NCI-H1092 (cell line): Measurements from ENCODE around the gene RBM19.

Source experiments
- DNase-seq: peaks from one replicate; lab custom pipeline; 2025; lab: John Stamatoyannopoulos, UW

Gene RBM19

DNA sequence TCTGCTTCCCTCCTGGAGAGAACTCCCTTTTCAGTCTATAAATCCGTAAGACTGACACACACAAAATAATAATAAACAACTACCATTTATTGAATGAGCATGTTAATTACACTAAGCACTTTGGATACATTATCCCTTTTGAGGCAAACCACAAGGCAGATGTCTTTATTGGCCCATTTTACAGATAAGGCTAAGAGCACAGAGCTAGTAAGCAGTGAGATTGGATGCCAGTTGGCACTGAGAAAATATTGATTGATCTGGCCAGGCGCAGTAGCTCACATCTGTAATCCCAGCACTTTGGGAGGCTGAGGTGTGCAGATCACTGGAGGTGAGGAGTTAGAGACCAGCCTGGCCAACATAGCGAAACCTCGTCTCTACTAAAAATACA lies 21.9 kb upstream of the RBM19 start:
- no peak for DNase-seq

DNA sequence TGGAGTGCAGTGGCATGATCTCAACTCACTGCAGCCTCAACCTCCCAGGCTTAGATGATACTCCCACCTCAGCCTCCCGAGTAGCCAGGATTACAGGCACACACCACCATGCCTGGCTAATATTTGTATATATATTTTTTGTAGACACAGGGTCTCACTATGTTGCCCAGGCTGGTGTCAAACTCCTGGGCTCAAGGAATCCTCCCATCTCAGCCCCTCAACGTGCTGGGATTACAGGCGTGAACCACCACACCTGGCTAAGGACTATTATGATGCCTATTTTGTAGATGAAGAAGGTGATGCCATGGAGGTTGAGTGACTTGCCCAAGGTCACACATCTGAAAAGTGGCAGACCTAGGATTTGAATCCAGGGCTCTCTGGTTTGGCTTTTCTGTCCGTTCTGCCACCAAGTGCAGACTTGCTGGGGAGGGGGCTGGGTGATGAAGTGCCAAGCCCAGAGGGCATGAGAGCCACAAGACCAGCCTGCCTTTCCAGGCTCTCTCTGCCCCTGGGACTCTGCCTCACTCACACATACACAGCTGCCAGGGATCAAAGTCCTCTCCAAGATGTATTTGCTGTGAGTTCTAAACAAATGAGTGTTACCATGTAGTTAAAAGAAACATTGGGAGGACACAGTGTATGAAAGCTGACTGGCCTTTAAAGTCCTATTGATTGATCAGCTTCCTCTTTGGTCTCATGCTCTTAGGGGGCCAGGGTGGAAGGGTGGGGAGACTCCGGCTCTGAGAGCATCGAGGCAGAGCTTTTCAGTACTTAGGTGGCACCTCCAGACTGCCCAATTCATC lies 21.3 kb upstream of the RBM19 start:
- no peak for DNase-seq

DNA sequence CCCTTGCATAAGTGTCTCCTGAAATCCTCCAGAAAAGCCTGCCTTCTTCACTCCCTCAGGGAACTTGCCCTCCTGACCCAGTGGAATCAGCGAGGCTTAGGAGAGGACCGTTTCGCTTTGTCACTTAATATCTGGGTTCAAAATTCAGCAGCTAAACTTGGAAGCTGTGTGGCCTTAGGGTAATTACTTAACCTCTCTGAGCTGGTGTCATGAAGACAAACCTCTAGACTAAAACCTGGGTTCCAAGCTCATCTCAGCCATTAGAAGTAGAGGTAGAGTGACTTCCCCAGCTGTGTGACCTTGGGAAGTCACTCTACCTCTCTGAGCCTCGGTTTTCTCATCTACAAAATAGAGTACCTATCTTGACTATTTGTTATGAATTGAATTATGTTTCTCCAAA lies 18.3 kb upstream of the RBM19 start:
- DNase-seq, result no peak

DNA sequence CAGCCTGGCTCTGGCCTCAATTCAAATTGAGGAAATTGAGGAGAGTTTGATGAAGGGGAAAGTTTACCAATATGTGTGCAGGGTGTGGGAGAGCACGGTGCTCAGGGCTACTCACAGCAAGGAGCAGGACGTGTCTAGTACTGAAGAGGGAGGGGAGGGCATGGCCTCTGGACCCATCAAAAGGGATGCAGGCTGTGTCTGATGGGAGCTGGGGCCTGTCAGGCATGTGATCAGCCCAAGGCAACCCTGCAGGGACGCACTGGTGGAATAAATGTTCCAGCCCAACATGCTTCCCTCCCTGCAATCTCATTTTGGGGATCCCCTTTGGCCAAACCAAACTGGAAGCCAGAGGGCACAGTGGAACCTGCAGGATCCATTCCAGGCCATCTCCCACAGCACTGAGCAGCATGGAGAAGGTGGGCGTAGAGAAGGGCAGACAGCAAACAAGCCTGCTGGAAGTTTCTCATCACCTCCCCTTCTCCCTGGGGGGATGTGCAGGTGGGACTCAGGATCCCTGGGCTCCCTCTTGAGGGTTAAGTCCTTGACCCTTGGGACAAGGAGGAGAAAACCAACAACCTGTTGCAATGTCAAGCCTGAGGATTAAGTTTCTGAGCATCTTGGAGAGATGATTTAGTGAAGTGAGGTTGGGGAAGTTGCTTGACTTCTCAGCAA lies 17.8 kb upstream of the RBM19 start:
- DNase-seq, result no peak

DNA sequence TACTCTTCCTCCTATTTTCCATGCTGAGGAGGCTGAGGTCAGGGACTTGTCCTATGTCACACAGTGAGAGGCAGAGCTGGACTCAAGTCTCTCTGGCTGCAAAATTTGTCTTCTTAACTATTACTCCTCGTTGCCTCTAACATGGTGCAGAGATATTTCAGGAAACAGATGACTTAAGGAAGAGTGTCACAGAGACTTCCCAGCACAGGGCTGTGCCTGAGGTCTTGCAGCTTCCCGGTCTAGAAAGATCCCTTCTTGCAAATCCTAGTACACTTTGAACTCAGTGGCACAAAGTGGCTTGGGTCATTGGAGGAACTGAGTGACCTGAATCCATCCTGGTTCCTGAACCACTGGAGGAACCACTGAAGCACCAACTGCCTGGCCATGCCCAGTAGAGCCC lies 17.1 kb upstream of the RBM19 start:
- no peak for DNase-seq

DNA sequence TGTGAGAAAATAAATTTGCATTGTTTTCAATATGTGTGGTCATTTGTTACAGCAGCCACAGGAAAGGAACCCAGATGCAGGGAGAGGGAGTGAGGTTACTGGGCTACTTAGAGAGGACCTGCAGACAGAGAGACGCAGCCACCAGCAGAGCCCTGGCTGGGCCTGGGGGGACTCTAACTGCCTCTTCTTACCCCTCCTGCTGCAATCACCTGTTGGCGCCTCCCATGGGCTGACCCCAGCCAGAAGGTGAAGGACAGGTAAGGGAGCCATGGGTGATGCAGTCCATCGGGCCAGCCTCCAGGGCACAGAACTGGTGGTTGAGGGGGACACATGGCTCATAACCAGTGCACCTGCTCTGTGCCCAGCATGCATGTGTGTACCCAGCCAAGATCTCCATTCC lies 15.8 kb upstream of the RBM19 start:
- DNase-seq, result no peak

DNA sequence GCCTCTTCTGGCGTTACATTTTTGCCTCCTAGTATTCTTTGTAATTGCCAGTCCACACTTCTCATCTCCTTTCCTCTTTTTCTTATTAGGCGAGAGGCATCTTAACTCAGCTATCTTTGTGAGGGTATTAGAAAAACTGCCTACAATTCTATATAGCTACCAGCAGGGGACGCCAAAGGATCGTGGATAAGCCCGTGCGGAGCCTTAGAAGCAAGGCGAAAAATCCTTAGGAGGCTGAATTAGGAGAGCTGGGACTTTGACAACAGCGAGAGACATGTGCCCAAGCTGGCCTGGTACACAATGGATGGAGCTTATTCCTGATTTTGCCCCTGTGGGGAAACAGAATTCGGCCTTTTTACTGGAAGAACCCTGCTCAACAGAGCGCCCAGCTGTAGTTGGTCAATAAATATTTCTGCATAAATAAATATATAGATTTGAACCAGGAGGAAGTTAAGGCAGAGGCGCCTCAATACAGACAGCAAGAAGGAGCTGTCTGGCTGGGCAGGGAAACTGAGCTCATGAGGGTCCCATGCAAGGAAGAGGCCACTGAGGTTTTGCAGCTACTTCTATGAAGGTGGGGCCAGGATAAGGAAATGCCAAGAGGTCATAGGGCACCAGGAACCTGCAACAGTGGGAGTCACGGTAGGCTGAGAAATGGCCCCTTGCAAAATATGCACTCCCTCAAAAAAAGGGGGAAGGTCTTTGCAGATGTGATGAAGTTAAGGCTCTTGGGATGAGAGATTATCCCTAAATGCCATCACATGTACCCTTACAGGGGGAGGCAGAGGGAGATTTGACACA lies 14.6 kb upstream of the RBM19 start:
- peak; percentile 48 for DNase-seq

DNA sequence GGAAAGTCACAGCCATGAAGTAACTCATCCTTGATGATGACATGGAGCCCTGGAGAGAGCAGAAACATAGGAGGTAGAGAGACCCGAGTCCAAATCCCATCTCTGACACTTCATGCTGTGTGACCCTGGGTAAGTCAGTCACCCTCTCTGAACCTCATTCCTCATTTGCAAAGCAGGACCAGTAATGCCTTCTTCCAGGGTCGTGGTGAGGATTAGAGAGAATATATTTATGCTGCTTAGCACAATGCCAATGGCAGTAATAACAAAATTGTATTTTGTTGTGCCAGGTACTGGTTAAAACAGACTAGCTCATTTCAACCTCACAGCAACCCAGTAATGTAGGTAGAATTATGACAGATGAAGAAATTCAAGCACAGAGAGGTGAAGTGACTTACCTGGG lies 13.9 kb upstream of the RBM19 start:
- DNase-seq, result no peak

DNA sequence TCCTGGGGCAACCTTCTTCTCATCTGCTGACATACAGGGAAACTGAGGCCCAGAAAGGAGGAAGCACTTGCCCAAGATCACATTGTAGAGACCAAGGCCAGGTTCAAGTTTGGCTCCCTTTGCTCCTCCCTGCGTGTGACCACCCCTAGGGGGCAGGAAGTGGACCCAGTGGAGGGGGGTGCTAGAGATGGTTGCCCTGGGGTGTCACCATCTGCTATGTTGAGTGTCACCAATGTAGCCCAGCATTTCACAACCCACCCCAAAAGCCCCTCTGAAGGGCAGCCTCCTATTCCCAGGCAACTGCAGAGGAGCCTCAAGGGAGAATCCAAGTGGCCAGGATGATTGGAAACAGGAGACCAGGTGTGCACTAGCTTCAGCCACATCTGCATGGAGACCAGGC lies 12.0 kb upstream of the RBM19 start:
- no peak for DNase-seq

DNA sequence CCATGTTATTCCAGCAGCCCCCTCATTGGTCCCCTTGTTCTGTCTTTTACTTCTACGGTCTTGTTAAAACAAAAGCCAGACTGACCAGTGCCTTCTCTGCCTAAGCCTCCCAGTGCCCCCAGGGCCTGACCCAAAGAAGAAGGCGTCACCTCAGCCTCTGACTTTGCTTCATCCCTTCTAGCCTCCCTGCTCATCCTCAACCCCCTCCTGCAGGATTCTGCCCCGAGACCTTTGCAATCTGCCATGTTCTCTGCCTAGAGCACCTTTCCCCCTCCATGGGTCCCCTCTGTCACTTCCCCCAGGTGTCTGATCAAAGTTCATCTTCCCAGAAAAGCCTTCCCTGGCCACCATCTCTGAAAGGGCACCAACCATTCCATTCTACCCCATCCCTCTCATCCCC lies 7.9 kb upstream of the RBM19 start:
- no peak for DNase-seq

DNA sequence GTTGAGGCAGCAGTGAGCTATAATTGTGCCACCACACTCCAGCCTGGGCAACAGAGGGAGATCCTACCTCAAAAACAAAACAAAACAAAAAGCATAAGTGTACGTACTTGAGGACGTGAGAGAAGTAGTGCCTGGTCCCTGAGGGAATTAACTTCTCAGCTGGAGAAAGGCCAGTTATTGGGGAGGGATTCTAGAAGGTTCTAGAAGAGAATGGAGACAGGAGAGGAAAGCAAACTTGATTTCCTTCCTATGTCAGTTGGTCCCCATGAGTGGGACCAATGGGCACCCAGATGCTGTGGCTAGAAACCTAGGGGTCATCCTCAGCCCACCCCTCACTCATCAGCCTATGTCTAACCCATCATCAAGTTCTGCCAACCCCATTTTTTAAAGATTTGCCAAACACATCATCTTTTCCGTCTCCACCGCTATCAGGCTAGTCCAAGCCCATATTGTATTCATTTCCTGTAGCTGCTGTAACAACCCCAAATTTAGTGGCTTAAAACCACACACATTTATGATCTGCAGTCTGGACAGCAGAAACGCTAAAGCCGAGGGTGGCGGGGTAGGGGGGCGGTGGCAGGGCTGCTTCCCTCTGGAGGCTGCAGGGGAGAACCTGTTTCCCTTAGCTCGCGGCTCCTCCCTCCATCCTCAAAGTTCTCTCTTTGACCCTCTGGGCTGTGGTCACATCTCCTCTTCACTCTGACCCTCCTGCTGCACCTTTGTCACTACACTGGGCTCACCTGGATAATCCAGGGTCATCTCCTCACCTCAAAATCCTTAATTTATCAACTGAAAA lies 7.2 kb upstream of the RBM19 start:
- DNase-seq, result no peak

DNA sequence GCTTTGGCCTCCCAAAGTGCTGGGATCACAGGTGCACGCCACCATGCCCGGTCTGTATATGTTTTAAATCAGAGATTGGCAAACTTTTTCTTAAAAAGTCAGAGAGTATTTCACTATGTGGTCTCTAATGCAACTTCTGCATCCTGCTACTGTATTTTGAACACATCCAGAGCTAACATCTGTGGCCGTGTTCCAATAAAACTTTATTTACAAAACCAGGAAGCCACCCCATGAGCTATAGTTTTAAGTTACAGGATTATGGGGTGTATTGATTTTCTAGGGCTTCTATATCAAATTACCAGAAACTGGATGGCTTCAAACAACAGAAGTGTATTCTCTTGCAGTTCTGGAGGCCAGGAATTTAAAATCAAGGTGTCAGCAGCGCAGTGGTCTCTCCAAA lies 5.3 kb upstream of the RBM19 start:
- DNase-seq, result no peak

DNA sequence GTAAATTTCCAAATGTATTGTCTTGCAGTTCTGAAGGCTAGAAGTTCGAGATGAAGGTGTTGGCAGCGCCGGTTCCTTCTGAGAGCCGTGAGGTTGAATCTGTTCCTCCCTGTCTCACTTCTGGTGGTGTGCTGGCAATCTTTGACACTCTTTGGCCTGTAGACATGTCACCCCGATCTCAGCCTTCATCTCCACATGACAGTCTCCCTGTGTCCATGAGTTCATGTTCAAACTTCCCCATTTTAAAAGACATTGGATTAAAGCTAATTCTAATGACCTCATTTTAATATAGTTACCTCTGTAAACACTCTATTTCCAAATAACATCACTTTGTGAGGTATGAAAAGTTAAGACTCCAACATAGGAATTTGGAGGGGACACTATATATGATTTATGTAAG lies 4.1 kb upstream of the RBM19 start:
- no peak for DNase-seq

DNA sequence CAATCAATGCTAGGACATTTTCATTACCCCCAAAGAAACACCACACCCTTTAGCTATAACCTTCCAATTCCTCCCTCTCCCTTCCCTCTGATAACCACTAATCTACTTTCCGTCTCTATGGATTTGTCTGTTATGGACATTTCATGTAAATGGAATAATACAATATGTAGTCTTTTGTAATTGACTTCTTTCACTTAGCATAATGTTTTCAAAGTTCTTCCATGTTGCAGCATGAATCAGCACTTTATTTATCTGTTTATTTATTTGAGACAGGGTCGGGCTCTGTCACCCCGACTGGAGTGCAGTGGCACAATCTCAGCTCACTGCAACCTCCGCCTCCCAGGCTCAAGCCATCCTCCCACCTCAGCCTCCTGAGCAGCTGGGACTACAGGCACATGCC lies 1.2 kb upstream of the RBM19 start:
- DNase-seq, result no peak

DNA sequence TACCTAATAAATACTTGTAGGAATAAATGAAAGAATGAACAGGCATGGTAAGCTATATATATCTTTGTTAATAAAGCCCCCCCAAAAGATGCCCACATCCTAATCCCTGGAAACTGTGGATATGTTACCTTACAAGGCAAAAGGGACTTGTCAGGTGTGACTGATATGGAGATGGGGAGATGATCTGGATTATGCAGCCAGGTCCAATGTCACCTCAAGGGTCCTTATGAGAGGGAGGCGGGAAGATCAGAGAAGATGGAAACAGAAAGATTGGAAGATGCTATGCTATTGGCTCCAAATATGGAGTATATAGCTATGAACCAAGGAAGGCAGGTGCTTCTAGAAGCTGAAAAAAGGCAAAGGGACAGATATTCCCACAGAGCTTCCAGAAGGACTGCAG lies 3.4 kb downstream of the RBM19 start:
- DNase-seq, result no peak

DNA sequence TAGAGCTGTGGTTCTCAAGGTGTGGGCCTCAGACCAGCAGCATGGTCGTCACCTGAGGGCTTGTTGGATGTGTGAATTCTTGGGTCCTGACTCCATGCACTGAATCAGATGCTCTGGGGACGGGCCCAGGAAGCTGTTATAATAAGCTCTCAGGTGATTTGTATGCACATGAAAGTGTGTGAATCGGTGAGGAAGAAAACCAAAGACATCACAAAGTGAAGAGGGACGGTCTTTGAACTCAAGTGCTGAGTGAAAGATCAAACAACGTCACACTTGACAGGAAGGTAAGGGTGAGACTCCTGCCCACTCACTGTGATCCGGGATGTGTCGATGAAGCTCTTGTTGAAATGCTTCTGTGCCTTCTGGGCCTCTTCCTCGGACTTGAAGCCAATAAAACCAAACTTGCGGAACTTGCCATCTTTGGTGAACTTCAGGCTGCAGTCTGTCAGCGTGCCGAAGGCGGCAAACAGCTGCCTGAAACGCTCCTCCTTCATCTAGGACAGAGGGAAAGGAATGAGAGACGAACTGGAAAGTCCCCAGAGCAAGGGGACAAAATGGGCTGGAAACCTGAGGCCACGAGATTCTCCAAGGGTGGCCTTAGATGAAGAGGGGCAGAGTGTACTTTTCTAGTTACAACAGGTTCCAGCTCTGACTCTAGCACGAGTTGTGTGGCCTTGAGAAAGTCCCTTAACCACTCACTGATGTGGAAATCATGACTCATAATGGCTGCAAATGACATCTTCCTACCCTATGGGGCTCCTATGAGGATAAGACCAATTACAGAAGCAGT lies 4.0 kb downstream of the RBM19 start:
- no peak for DNase-seq

DNA sequence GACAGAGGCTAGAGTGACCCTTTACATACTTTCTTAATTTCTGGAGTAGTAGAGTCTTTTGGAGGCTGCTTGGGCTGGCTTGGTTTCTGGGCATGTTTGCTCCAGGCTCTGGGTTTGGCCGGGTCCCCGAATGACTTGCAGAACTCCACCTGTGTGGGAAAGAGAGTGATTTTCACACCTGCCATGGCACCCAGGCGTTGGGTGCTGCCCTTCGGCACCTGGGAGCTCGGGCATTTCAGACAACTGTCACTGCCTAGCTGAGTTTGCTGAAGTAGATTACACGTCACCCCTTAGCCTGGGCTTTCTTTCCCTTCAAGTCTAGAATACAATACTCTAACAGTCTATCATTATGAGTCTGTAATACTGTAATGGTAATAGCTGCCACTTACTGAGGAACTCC lies 6.1 kb downstream of the RBM19 start:
- no peak for DNase-seq

DNA sequence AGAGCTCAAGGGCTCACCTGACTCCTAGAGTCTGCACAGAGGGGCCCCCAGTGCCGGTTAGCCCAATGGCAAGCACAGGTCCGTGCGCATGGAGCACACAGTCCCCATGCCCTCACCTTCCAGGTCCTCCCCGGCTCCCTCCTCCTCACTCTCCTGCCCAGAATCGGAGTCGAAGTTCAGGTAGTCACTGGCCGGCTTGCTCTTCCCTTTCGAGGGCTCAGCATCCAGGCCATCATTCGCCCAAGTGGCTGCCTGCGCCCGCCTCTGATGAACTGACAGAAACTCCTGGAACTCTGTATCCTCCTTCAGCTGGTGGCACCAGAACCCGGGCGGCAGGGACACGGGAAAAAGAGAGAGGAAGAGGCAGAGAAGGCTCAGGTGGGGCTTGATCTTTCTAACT lies 7.0 kb downstream of the RBM19 start:
- no peak for DNase-seq

DNA sequence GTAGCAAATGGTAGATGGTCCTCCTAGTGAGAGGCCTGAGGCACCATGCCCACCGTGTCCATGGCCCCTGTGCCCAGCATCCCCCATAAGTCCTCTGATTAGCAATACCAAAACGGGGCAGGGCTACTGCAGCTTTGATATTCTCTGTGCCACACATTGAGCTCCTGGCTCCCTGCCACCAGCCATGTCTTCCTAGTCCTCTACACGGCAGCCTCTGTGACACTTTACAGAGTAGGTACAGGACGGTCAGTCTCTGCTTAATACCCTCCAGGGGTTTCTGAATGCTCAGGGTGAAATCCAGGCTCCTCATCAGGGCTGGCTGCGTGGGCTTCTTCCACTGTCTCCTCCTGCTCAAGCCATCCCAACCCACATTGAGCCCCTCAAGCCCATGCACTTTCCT lies 8.0 kb downstream of the RBM19 start:
- no peak for DNase-seq

DNA sequence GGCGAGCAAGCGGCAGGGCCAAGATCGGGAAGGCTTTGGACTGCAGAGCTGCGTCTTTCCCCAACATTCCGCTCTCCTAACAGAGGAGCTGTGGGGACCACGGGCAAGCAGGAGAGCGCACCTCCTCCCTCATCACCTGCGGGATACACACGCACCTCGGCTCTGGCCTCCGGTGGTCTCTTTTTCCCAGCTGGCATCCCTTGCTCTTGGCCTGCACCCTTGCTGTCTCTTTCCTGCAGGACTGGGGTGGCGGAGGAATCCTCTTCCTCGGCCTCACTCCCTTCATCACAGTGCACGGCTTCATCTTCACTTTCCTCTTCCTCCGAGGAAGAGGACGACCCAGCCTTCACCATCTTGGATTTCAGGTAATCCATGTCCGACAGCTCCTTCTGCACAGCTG lies 8.5 kb downstream of the RBM19 start:
- no peak for DNase-seq
